Medulla oblongata (tissue), 1 donor: ENCODE measurements around the gene FAM163A.

Experiments
- DNase-seq: peaks from one replicate; pipeline ENCODE4 v3.0.0-alpha.2; 2015; ENCODE audit errors: extremely low spot score

FAM163A gene

GRCh38 chr1:179750630-179751029, 7.5 kb downstream of the FAM163A start:
- no peak for DNase-seq

- DNase-seq, result no peak
These were observed 10.0 kb downstream of the FAM163A start for GRCh38 chr1:179753061-179753460.

DNA sequence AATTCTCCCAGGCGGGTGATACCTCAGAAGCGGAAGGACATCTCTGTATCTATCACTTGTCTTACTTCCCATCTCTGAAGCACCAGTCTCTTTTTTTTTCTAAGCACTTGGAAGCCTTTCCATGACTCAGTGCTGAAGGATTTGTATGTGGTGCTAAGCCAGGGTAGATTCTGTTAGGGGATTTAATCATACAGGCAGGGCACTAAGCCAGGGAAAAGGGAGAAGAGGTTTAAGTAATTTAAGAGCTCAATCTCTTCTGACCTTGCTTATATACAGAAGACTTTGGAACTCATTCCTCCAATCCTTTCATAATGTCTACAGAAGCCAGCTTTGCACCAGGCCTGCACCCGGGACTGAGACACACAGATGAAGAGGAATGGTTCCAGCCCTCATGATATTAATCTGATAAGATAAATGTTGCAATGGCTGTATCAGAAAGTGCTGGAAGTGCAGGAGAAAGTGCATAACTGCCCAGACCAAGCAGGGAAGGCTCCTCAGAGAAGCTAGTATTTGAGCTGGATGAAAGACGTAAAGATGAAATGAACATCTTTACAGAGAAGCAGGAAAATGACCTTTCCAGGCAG, 11.0 kb downstream of the FAM163A start:
- DNase-seq, result no peak

GRCh38 chr1:179757933-179758332, 14.8 kb downstream of the FAM163A start:
- no peak for DNase-seq

GRCh38 chr1:179760521-179760920, 17.4 kb downstream of the FAM163A start:
- no peak for DNase-seq

DNA sequence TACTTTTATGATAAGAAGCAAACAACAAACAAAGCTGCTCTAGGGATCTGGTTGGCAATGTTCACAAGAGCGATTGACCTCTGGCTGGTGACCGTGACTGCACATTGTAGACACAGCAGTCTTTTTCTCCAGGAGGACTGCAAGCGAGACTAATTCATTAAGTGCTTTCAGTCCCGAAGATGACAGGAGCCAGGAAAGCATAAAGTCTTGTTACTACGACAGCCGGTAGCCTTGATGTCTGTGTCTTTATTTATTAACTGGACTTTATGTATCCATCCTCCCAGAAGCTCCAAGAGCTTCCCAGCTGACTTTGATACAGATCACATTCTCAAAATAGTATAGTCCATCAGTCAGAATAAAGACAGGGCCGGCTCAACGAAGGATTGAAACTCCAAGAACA, 18.2 kb downstream of the FAM163A start:
- no peak for DNase-seq

- DNase-seq, result no peak
These were observed 19.0 kb downstream of the FAM163A start for GRCh38 chr1:179761846-179762640.

DNA sequence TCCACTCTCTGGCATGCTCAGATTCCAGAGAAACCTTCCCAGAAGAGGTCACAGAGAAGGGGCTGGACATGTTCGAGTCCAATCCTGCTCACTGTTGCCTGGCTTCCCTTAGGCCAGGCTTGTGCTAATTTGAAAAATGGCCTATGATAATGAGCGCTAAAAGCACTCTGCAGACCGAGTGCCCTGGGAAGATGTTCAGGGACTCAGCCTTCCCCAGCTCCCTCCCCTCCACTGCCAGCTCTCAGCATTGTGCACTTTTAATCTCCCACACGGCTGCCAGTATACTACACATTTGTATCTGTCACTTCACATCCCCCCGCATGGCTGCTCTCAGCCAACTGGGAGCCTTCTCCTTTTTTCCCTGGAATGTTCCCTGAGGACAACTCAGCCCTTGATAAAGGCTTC, 24.1 kb downstream of the FAM163A start:
- DNase-seq, result no peak

- no peak for DNase-seq
These were observed 24.9 kb downstream of the FAM163A start for GRCh38 chr1:179767996-179768395.

DNA sequence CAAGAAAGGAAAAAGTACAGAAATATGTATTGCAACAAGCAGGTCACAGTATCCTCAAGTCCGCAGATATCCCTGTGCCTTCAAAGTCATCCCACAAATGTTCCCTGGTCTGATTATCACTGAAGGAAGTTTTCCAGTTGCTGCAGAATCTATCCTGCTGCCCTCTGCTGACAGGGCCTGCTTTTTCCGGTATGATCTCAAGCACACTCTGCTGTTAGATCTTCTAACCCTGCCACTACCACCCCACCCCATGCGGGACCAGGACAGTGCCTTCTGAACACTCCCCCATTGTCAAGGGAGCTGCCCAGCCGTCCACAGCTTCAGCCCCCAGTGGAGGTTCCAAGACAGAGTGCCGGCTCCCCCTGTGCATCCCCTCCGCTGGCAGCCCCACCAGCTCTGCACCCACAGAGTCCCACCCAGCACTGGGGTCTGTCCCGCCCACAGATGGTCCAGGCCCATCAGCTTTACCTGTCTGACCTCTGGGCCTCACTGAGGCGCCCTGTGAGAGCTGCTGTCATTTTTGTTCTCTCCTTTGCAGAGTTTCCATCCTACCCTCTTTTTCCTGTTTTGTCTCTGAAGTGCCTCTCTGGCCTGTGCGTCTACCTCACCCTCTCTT, 27.9 kb downstream of the FAM163A start:
- DNase-seq, result no peak

DNA sequence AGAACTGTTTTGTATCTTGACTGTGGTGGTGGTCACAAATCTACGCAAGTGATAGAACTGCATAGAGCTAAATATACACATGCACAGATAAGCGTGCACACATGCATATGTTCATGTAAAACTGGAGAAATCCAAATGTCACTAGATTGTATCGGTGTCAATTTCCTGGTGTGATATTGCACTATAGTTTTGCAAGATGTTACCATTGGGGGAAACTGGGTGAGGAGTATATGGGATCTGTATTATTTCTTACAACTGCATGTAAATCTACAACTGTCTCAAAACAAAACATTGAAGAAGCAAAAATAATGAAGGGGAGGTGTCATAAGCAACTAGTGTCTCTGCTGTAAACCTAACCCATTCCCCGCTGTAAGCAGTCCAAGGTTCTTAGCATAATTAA, 30.2 kb downstream of the FAM163A start:
- no peak for DNase-seq

DNA sequence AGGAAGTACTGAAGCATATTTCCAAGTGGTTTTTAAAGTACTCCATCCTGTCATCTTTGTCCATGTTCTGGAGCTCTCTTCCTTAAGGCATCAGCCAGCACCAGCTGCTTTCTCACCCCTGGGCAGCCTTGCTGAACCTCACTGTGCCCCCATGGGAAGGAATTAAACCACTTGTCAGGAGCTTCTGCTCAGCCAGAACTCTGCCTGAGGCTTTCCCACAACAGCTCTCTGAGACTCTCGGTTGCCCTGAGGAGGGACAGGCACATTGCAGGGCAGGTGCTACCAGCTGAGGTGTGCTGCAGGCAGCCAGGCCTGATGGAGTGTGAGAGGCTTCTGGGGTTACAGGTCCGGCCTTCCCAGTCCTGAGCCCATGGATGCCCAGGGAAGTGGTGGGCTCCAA, 30.9 kb downstream of the FAM163A start:
- no peak for DNase-seq

DNA sequence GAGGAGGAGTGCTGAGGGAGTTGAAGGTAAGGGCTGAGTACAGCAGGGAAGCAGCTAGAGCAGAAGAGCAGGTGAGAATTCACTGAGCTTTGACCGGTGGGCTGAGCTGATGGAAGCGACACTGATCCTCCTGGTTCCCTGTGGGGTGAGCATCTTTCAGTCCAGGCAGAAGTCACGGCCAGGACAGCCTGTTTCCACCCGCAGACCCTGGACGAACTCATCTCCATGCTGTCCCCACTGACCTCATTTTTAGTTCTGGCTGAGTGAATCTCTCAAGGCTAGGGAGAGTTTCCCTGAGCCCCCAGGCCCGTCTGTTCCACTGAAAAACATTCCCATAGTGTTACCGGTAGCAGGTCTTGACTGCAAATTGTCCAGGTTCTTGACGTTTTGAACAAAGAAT, 31.5 kb downstream of the FAM163A start:
- no peak for DNase-seq

DNA sequence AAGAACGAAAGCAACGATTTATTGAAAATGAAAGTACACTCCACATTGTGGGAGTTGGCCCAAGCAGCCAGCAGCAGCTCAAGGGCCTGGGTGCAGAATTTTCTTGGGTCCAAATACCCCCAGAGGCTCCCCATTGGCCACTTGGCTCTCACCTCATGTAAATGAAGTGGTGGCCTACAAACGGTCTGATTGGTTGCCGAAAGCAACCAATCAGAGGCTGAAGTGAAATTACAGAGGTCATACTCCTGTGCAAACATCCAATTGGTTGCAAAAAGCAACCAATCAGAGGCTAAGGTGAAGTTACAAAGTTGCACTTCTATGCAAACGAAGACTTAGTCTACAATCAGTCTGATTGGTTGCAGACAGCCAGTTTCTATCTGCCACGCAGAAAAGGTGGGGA, 31.9 kb downstream of the FAM163A start:
- no peak for DNase-seq

GRCh38 chr1:179776831-179777230, 33.7 kb downstream of the FAM163A start:
- no peak for DNase-seq

GRCh38 chr1:179777731-179778130, 34.6 kb downstream of the FAM163A start:
- no peak for DNase-seq

- DNase-seq, result no peak
These were observed 36.7 kb downstream of the FAM163A start for GRCh38 chr1:179779645-179780272.

- no peak for DNase-seq
These were observed 38.9 kb downstream of the FAM163A start for GRCh38 chr1:179781962-179782361.

DNA sequence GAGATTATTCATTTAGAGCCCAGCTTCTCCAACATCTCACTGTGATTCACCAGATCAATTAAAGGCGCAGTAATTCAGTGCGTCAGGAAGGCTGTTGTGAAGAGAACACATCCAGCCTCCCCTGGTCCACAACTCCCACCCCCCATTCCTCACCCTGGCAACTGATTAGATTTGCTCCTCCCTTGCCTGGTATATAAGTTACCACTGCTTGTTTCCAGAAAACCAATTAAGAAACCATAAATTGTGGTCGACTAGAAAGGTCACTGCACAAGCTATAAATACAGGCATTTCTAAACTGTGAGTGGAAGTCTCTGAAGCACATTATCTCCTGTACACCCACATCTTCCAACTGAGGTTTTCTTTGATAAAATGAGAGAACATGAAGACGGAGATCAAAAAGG, 41.9 kb downstream of the FAM163A start:
- no peak for DNase-seq

GRCh38 chr1:179785728-179786127, 42.6 kb downstream of the FAM163A start:
- no peak for DNase-seq

GRCh38 chr1:179786815-179787685, 44.0 kb downstream of the FAM163A start:
- no peak for DNase-seq

DNA sequence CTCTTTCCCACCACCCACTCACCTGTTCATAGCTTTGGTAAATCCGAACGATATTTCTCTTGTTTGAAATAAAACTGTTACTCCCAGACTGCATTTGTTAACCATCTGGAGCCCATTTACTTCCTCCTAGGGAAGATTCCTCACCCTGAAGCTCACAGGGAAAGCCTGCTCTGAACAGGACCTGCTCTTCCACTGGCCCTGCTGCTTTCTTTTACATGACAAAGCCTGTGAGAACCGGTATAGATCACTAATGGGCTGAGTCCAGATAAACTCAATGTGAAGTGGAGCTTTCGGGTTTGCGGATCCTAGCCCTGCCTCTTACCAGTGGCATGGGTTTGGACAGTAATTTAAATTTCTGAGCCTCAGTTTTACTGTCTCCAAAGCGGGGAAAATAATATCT, 45.2 kb downstream of the FAM163A start:
- no peak for DNase-seq
